Stromal cell of bone marrow (primary cell): ENCODE measurements around the gene SNRPD3.
"Not testable (repeated sequence)": the region's sequence is repeated elsewhere in the genome, so short reads cannot be mapped to it uniquely, and the experiment has no call there.

Experiments
- DNase-seq: peaks from one replicate; pipeline ENCODE4 v3.0.0-alpha.2; 2012; ENCODE audit warnings: low read depth

The SNRPD3 gene

GRCh38 chr22:24555165-24556039 lies at the start of gene SNRPD3:
SNRPD3 (plus strand) TSS chr22:24555999; CDS start chr22:24557675, 1,676 bp downstream.
- DNase-seq = peak; percentile 97

GRCh38 chr22:24506802-24507438 lies 48.9 kb upstream of the SNRPD3 start:
- DNase-seq = no peak

GRCh38 chr22:24507716-24508115 lies 48.1 kb upstream of the SNRPD3 start:
- no peak for DNase-seq

DNA sequence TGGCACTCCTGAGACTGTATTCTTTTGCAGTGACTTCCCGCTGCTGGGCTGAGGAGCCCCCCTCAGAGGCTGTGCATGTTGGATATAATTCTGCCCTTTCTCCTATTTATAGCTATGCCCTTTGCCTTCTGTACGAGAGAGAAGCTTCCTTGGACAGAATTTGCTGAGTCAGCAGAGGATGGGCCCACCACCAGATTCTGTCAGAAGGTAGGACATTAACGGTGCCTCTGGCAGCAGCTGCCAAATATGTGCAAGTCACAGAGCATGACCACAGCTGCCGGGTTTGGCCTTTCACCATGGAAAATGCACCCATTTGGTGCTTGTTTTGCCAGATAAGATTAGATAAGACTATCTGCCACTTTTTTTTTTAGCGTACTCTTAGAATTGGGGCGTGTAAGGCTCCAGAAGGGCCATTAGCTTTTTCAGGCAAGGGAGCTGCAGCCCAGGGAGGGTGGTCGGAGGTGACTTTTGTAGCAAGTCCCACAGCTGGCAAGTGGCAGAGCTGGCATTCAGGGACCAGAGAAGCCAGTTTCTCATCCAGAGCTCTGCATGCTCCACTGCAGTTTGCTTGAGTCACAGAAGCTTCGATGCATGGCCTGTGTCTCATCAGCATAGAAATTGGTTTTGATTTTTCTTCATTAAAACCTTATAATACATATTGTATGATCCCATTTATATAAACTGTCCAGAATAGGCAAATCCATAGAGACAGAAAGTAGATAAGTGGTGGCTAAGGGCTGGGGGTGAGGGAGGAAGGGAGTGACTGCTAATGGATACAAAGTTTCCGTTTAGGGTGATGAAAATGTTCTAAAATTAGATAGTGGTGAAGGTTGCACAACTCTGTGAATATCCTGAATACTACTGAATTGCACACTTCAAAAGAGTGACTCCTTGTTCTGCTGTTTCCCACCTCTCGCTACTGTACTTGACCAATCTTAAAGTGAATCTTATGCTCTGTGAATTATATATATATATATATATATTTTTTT lies 44.9 kb upstream of the SNRPD3 start:
- peak; percentile 42 for DNase-seq

- DNase-seq = no peak
Observed at GRCh38 chr22:24512043-24512442, 43.8 kb upstream of the SNRPD3 start.

DNA sequence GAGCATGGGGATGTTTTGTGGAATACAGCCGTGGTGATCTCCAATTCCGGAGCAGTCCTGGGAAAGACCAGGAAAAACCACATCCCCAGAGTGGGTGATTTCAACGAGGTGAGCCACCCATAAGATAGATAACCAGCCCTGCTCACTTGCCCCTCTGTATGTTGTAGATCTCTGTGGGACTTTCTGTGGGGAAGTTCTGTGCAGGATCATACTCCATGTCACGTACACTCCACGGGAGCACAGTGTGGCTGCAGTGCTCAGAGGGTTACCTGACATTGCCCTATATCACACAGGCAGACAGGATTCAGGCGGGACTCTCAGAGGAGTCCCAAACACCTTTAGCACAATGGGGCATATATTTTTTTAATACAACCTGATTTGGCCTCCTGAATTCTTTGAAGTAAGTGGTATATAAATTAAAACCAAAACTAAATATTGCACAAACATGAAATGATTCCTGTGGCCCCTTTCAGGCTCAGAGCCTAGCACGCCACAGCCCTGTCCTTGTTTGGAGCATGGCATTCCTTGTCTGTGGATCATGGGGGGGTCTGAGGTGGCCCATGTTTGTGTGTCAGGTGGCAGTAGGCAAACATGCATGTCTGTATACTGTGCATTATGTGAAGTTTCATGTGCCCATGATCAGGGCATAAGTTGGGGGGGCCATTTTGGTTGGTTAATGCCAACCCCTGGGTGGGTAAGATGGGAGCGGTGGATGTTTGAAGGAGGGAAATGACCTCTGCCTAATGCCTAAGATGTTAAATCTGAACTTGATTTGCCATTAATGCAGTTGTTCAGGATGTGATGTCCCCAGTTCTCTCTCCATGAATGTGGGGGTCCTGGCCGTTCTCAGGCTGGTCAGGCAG lies 42.2 kb upstream of the SNRPD3 start:
- no peak for DNase-seq

DNA sequence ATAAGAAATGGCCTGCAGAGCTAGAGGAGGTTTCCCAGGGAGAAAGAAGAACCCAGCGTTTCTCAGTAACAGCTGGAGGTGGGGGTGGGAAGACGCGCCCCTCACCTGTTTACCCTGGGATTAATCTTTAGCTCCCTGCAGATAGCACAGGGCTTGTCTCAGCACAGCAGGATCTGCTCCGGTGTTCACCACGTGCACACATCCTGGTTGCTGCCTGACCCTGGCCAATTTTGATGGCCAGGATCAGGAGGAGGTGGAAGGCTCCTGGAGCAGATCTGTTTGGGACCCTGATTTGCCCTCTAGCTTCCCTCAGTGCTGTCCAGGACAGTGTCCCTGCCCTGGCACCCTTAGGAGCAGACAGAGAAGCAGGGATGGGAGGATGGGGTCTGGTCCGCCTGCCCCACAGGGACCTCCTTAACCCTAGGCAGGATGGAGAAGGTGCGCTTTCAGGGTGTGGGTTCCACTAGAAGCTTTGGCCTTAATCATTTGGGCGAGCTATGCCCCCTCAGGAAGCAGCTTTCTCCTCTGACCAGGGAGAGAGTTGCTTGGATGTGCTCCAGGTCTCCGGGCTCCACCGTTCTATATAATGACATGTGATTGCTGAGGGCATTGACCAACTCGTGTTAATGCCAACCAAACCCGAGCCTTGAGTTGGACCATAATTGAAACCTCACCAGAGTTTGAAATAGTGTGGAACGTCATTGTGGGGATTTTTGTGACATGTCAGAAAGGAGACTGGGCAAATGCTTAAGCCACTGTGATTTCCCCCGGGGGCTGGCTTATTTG lies 41.4 kb upstream of the SNRPD3 start:
- DNase-seq = no peak

DNA sequence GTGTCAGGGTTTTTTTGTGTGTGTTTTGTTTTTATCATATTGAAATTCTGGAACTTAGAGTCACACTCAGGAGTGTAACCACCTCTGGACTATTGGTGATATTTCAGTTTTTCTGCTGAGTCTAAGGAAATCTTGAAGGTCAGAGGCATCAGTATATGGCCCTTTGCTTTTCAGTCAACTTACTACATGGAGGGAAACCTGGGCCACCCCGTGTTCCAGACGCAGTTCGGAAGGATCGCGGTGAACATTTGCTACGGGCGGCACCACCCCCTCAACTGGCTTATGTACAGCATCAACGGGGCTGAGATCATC lies 40.8 kb upstream of the SNRPD3 start:
- DNase-seq = no peak

- peak; percentile 83 for DNase-seq
Observed at GRCh38 chr22:24516301-24516737, 39.5 kb upstream of the SNRPD3 start.

DNA sequence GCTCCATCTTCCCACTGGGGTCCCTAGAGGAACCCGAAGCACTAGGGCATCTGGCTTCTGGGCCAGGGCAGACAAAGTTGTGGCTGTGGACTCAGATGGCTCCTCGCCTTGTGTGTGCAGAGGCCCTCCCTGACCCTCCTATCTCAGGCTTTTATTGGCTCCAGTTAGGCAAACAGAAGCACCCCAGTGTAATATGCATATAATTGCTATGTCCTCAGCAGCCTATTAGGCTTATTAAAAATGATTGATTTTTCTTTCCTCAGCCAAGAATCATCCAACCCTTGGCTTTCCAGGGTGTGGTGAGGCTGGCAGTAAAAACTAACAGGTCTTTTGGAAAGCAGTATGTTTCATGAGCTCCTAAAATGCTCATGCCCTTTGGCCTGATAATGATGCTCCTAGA lies 38.4 kb upstream of the SNRPD3 start:
- DNase-seq = no peak

DNA sequence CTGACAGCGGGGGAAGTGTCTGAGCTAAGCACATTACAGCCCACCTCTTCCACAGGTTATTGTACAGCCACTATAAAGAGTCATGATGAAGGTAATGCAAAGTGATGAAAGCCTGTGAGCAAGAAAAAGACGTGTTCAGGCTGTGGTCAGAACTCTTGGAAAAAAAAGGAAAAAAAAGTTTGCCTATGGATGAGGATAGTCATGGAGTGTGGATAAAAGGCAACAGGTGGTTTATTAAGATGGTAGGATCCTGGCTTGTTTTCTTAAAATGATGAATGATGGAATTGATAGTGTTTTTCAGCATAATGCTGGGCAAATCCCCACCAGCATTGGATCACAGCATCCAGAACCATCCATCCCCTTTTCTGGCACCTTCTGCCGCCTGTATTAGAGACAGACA lies 37.6 kb upstream of the SNRPD3 start:
- DNase-seq = no peak

GRCh38 chr22:24518771-24519485 lies 36.9 kb upstream of the SNRPD3 start:
- DNase-seq = no peak

- DNase-seq = no peak
Observed at GRCh38 chr22:24519496-24519895, 36.3 kb upstream of the SNRPD3 start.

DNA sequence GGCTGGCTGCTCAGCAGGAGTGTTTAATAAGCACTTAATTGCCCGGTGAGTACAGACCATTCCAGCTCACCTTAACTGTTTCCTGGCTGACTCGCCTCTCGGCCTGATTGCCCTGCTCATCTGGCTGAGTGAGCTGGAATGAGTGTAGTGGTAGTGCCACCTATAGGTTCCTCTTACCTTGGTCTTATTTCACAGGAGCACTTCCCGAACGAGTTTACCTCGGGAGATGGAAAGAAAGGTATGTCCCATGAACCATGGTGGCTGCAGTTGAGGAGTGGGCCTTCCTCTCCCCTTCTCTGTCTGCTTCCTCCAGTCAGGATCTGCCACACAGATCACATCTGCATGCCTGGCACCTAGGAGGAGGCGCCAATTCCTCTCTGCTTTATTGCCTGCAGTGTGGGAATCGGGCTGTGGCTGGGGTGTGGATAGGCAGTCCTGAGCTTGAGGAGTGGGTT lies 34.0 kb upstream of the SNRPD3 start:
- DNase-seq = no peak

DNA sequence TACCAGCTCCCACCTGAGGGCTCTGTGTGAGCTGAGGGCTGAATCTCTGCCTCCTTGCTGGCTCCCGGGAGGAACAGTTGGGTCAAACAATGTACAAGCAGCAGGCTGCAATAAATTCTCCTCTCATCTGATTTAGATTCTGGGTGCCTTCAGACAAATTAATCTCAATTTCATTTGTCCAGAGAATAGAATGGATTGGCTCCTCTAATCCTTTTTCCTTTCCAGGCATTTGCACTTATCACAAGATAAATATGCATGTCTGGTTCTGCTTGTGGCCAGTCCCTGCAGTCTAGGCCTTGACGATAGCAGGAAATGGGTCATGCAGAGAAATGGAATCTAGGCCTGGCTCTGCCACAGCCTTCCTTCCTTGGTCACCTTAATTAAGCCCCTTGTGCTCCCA lies 31.9 kb upstream of the SNRPD3 start:
- no peak for DNase-seq

- no peak for DNase-seq
Observed at GRCh38 chr22:24525416-24526037, 30.3 kb upstream of the SNRPD3 start.

DNA sequence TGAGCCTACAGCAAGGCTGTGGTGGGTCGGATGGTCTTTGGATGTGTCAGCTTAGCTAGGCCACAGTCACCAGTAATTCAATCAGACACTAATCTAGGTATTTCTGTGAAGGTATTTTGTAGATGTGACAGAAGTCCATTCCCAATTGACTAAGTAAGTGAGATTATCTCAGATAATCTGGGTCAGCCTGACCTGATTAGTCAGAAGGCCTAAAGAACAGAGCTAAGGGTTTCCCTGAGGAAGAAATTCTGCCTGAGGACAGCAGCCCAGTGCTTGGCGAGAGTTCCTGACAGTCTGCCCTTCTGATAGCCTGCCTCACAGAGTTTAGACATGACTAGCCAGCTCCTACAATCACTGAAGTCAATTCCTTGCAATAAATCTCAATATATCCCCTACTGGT lies 29.6 kb upstream of the SNRPD3 start:
- DNase-seq = no peak

DNA sequence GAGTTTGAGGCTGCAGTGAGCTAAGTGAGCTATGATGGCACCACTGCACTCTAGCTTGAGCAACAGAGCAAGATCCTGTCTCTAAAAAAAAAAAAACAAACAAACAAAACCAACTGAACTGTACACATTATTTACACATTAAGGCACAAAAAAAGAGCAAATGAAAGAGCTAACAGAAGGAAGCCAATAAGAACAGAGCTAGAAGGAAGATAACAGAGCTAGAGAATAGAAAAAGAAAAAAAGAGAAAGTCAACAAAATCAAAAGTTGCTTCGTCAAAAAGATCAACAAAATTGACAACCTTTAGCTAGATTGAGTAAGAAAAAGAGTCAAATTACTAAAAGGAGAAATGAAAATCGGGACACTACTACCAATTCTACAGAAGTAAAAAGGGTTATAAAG lies 25.9 kb upstream of the SNRPD3 start:
- DNase-seq = no peak

DNA sequence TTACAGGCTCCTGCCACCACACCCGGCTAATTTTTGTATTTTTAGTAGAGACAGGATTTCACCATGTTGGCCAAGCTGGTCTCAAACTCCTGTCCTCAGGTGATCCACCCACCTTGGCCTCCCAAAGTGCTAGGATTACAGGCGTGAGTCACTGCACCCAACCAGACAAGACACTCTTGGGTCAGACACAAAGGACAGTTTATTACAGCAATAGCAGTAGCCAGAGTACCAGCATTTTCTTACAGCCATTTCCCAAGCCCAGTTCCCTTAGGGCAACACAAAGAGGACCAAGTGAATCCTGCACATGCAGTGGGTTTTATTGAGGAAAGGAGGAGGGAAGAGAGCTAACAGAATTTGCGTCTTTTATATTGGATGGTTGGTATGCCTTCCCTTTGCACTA lies 24.8 kb upstream of the SNRPD3 start:
- not testable (repeated sequence) for DNase-seq
